H1 (cell line): ENCODE data around the gene PSMB4. TPM values are rescaled to one million over a fixed set of nuclear protein-coding genes. Genes with fewer than 3 reads are reported as not detected.

Experiments
- BRCA1 ChIP-seq: IDR thresholded peaks from 2 replicates; pipeline ENCODE4 v1.6.1; 2012; ENCODE audit warnings: low read depth, low read length, improper control_type of control experiment
- GTF2F1 ChIP-seq: IDR thresholded peaks from 2 replicates; pipeline ENCODE4 v1.6.1; 2012; ENCODE audit warnings: low read depth, low read length, improper control_type of control experiment, borderline replicate concordance
- NANOG ChIP-seq: IDR thresholded peaks from 2 replicates; pipeline ENCODE4 v1.6.1; 2011; ENCODE audit warnings: low read length, low read depth, mild to moderate bottlenecking, inconsistent platforms; ENCODE audit not compliant: insufficient read depth, poor library complexity, severe bottlenecking
- polyA plus RNA-seq, 7 experiments: library from polyadenylated mRNA; depleted of rRNA in 3 of 7; stranded (reverse) in 5 of 7; unstranded in 2 of 7; fragments of >200 nt in 5 of 7; fragments of 200-250 nt in 2 of 7; gene quantifications; 1 replicate in 5 of 7; 2 replicates in 1 of 7; 4 replicates in 1 of 7; pipeline versions ENCODE4 v1.2.1 to v1.2.3, GENCODE V29; 2011 to 2013; ENCODE audit warnings: missing spikeins in 2 of 7, mixed read lengths in 2 of 7
- total RNA-seq: library from RNA; stranded (reverse); fragmentation: NEBNext Ultra II Directional; extraction: Animal tissue kit (Norgen Biotek cat#: 25700); gene quantifications from 2 replicates; pipeline ENCODE4 v1.2.1, GENCODE V29; 2021

Gene PSMB4
- total and polyA plus RNA-seq, 2 of the 8 experiments (the other 6 are each of a cell fraction or from before 2014, with no cell fraction given) = 430 to 1,098 TPM

DNA sequence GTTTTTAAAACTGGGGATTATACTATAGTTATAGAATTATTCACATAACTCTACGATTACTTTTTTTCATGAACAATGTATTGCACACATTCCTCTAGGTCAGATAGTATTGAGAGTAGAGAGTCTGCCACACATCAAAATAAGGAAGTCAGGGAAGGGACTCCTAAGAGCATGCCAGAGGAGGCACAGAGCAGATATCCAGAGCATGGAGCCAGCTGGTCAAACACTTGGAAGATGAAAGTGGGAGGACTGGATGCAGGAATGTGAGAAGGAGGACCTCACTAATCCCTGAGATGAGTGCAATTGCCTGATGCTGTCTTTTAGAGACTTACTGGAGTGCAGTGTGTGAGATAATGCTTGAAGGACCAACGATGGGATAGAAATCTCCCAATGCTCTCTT is 42.7 kb upstream of the PSMB4 start (continued):
- no peak for TF ChIP-seq GTF2F1
- no peak for TF ChIP-seq NANOG
- TF ChIP-seq BRCA1 = no peak
